ENCODE data around the gene LLGL2.

The LLGL2 gene

GRCh38 chr17:75557852-75558665, 32.6 kb downstream of the LLGL2 start:
- no peak for TF ChIP-seq TAF1 (IDR thresholded peaks at IDR 0.05; ENCODE audit: borderline replicate concordance, insufficient read depth, low read length)
- TF ChIP-seq POLR2AphosphoS5 (IDR thresholded peaks at IDR 0.05; ENCODE audit: low read depth, low read length) = no peak
- TF ChIP-seq REST (IDR thresholded peaks at IDR 0.05; ENCODE audit: insufficient read depth in 1 of 2, low read depth in 2 of 2, low read length in 2 of 2) = no peak
- no peak for TF ChIP-seq FOXP2 (optimal IDR thresholded peaks at IDR 0.05; ENCODE audit: borderline replicate concordance, extremely low read depth, extremely low read length, insufficient read depth)
- no peak for TF ChIP-seq SIN3A (IDR thresholded peaks at IDR 0.05; ENCODE audit: borderline replicate concordance, insufficient read depth, low read length)

- no peak for TF ChIP-seq FOXP2 (optimal IDR thresholded peaks at IDR 0.05; ENCODE audit: borderline replicate concordance, extremely low read depth, extremely low read length, insufficient read depth)
These were observed 33.4 kb downstream of the LLGL2 start for GRCh38 chr17:75558666-75559530.

GRCh38 chr17:75559958-75560533, 34.5 kb downstream of the LLGL2 start:
- no peak for TF ChIP-seq TAF1 (IDR thresholded peaks at IDR 0.05; ENCODE audit: borderline replicate concordance, insufficient read depth, low read length)
- TF ChIP-seq REST (IDR thresholded peaks at IDR 0.05; ENCODE audit: insufficient read depth in 1 of 2, low read depth in 2 of 2, low read length in 2 of 2) = no peak
- no peak for TF ChIP-seq SIN3A (IDR thresholded peaks at IDR 0.05; ENCODE audit: borderline replicate concordance, insufficient read depth, low read length)
- no peak for TF ChIP-seq FOXP2 (optimal IDR thresholded peaks at IDR 0.05; ENCODE audit: borderline replicate concordance, extremely low read depth, extremely low read length, insufficient read depth)
- TF ChIP-seq POLR2AphosphoS5 (IDR thresholded peaks at IDR 0.05; ENCODE audit: low read depth, low read length) = no peak

- no peak for TF ChIP-seq TAF1 (IDR thresholded peaks at IDR 0.05; ENCODE audit: borderline replicate concordance, insufficient read depth, low read length)
- TF ChIP-seq REST (IDR thresholded peaks at IDR 0.05; ENCODE audit: insufficient read depth in 1 of 2, low read depth in 2 of 2, low read length in 2 of 2) = no peak
- TF ChIP-seq POLR2AphosphoS5 (IDR thresholded peaks at IDR 0.05; ENCODE audit: low read depth, low read length) = no peak
- no peak for TF ChIP-seq FOXP2 (optimal IDR thresholded peaks at IDR 0.05; ENCODE audit: borderline replicate concordance, extremely low read depth, extremely low read length, insufficient read depth)
- TF ChIP-seq SIN3A (IDR thresholded peaks at IDR 0.05; ENCODE audit: borderline replicate concordance, insufficient read depth, low read length) = no peak
These were observed 36.6 kb downstream of the LLGL2 start for GRCh38 chr17:75561927-75562603.

All from PFSK-1 (cell line).